Measurements from ENCODE around the gene KLK11. TPM values are rescaled to one million over a fixed set of nuclear protein-coding genes. Genes with fewer than 3 reads are reported as not detected.
"Not testable (repeated sequence)": the region's sequence is repeated elsewhere in the genome, so short reads cannot be mapped to it uniquely, and the experiment has no call there.

KLK11 gene
- total RNA-seq, 1 experiment from 2014 or later = not detected

DNA sequence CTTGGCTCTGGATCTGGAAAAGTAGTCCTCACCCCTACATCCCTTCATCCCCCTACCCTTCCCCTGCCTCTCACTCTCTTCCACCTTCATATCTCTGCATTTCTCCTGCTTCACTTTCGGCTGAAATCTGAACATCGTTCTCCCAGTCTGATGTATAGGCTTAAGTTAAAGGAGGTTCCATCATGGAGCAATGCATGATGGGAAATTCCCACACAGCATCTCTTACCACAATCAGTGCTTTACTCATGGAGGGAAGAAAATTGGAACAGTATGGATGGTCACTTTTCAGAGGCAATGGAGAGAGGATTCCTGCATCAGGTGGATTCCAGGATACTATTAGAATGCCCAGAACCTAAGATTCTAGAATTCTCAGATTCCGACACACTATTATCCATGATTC is 18.9 kb downstream of the KLK11 start:
- no peak for DNase-seq (ENCODE audit: low read depth in 1 of 2, low spot score in 2 of 2)
- Histone ChIP-seq H3K27ac (no peak overlapping the region), H3K4me3 (no peak overlapping the region), H3K36me3 (no peaks in the 10 kb centered on the region), H3K9me3 (replicated peaks) (no peaks in the 10 kb centered on the region), H3K4me1 (replicated peaks) (no peaks in the 10 kb centered on the region), H3K27me3 (replicated peaks) (peaks cover 9% of the 10 kb centered on the region; the same call in 1 of the 2 replicates)

DNA sequence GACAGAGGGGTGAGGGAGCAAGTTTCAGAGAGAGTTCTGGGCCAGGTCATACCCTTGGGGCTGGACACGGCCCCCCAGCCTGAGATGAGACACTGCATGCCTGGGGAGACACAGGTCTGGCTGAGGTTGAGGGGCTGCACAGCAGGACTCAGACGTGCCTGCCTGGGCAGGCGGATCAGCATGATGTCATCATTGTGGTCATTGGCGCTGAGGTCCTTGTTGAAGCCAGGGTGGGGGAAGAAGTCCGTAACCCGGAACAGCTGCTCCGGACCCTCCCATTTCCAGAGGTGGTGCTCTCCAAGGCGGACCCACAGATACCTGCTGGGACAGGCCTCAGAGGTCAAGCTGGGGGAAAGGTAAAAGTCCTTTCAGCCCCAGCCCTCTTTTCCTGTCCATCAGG is 20.0 kb downstream of the KLK11 start:
- Histone ChIP-seq H3K27me3 (replicated peaks) (peaks cover 9% of the 10 kb centered on the region; the same call in 1 of the 2 replicates), H3K9me3 (replicated peaks) (no peaks in the 10 kb centered on the region), H3K4me1 (replicated peaks) (no peaks in the 10 kb centered on the region), H3K27ac (no peak overlapping the region), H3K4me3 (no peak overlapping the region), H3K36me3 (no peaks in the 10 kb centered on the region)
- no peak for DNase-seq (ENCODE audit: low read depth in 1 of 2, low spot score in 2 of 2)

DNA sequence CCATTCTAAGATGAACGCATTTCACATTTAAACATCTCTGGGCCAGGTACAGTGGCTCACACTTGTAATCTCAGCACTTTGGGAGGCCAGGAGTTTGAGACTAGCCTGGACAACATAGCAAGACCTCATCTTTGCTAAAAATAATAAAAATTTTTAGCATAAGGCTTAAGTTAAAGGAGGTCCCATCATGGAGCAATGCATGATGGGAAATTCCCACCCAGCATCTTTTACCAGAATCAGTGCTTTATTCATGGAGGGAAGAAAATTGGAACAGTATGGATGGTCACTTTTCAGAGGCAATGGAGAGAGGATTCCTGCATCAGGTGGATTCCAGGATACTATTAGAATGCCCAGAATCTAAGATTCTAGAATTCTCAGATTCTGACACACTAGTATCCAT is 21.2 kb downstream of the KLK11 start:
- no peaks in the 10 kb centered on the region for H3K9me3 ChIP-seq (replicated peaks)
- H3K36me3 ChIP-seq = no peaks in the 10 kb centered on the region
- H3K4me3 ChIP-seq = no peak overlapping the region
- no peak overlapping the region for H3K27ac ChIP-seq
- H3K4me1 ChIP-seq (replicated peaks) = no peaks in the 10 kb centered on the region
- H3K27me3 ChIP-seq (replicated peaks) = peaks cover 9% of the 10 kb centered on the region; the same call in 1 of the 2 replicates
- DNase-seq (ENCODE audit: low read depth in 1 of 2, low spot score in 2 of 2) = no peak

DNA sequence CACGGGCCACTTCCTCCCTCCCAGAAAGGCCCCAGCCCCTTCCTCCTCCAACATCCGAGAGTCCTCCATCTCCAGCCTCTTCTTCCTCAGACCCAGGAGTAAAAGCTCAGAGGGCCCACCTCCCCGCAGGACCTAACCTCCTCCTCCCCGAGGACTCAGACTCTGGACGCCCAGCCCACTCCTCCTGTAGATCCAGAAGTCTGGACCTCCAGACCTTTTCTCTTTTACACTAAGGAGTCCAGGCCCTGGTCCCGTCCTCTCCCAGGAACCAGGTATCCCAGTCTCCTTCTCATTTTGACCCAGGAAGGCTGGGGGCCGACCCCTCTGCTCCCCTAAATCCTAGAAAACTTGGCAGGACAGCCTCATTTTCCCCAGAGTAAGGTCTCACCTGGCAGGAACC is 23.1 kb downstream of the KLK11 start:
- H3K36me3 ChIP-seq = no peaks in the 10 kb centered on the region
- no peaks in the 10 kb centered on the region for H3K9me3 ChIP-seq (replicated peaks)
- no peak overlapping the region for H3K4me3 ChIP-seq
- H3K27me3 ChIP-seq (replicated peaks) = peaks cover 1% of the 10 kb centered on the region; the same call in 1 of the 2 replicates
- no peaks in the 10 kb centered on the region for H3K4me1 ChIP-seq (replicated peaks)
- no peak overlapping the region for H3K27ac ChIP-seq
- no peak for DNase-seq (ENCODE audit: low read depth in 1 of 2, low spot score in 2 of 2)

DNA sequence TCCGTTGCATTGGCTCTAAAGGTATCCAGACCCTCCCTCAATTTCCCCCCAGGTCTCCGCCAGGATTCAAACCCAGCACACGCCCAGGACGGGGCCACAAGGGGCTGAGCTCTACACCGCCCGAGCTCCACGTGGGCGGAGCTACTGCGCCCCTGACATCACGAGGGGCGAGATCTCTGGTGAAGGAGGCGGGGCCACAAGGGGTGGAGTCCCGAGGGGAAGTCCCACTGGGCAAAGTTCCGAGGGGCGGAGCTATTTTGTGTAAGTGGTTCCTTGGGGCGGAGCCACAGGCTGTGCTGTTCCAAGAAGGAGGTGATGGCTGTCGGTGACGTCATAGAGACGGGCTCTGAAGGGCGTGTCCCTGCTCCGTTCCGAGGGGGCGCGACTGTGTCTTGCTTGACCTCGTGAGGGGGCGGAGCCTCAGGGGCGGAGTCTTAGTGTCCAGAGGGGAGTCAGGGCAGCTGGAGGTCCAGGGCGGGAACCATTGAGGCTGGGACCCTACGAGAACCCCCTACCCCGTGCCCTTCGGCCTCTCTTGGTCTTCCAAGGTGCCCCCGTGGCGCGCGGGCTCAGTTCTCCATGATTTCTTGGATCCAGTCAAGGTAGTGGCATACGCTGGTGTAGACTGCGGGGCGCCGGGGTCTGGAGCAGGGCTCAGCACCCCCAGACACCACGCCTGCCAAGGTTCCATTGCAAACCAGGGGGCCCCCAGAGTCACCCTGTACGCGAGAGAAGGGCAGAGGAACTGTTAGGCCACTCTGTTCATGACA is 23.7 kb downstream of the KLK11 start:
- Histone ChIP-seq H3K36me3 (no peaks in the 10 kb centered on the region), H3K27me3 (replicated peaks) (0 out of 2 replicates have a peak, but pooled peaks cover 4% of the 10 kb centered on the region), H3K27ac (no peak overlapping the region), H3K4me1 (replicated peaks) (no peaks in the 10 kb centered on the region), H3K9me3 (replicated peaks) (no peaks in the 10 kb centered on the region), H3K4me3 (no peak overlapping the region)
- no peak for DNase-seq (ENCODE audit: low read depth in 1 of 2, low spot score in 2 of 2)

DNA sequence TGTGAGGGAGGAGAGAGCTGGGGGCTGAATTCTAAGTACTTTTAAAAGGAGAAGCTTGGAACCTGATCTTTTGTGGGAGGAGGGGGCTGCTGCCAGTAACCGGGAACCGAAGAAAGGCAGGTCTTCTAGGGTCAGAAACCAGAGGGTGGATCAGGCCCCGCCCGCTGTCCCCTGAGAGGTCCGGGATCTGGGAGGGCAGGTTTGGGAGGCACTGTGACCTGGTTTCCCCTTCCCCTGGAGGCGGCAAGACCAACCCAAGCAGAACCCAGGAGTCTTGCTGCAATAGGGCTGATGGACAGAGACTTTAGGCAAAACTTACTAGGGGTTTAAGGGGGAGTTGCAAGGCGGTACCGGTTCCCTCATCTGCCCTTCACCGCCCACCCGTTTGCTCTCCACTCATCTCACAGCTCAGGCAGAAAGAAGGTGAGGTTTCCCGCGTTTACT is 24.3 kb downstream of the KLK11 start:
- H3K27me3 ChIP-seq (replicated peaks) = 0 out of 2 replicates have a peak, but pooled peaks cover 4% of the 10 kb centered on the region

DNA sequence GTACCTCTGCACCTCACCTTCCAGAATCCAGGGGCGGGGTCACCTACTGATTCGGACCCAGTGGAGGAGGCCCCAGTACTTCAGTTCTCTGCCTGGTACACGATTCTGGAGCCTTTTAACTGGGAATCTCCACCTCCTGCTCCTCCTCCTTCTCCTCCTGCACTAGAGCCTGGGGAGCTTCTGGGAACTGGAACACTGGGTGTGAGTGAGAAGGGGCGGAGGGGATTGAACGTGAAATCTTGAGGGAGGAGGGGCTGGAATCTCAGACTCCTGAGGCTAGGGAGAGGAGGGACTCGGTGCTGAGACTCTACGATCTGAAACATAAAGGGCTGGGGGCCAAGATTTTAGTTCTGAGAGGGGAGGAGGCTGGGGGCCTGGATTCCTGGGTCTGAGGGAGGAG is 24.9 kb downstream of the KLK11 start, which contains the start of gene KLK8:
TSS of gene KLK8 (minus strand) at position 90 of the 400 bp plus-strand sequence. CDS start 437 bp downstream, outside the sequence.
- DNase-seq (ENCODE audit: low read depth in 1 of 2, low spot score in 2 of 2) = no peak
- no peak within 1 kb of the TSS for H3K4me3 ChIP-seq
- H3K27me3 ChIP-seq (replicated peaks) = 0 out of 2 replicates have a peak, but pooled peaks cover 4% of the 10 kb centered on the region

More for the DNA sequence above, 24.3 kb downstream of the KLK11 start:
- H3K36me3 ChIP-seq = no peaks in the 10 kb centered on the region
- H3K4me3 ChIP-seq = no peak overlapping the region
- no peak for DNase-seq (ENCODE audit: low read depth in 1 of 2, low spot score in 2 of 2)
- no peaks in the 10 kb centered on the region for H3K4me1 ChIP-seq (replicated peaks)
- no peaks in the 10 kb centered on the region for H3K9me3 ChIP-seq (replicated peaks)
- no peak overlapping the region for H3K27ac ChIP-seq

DNA sequence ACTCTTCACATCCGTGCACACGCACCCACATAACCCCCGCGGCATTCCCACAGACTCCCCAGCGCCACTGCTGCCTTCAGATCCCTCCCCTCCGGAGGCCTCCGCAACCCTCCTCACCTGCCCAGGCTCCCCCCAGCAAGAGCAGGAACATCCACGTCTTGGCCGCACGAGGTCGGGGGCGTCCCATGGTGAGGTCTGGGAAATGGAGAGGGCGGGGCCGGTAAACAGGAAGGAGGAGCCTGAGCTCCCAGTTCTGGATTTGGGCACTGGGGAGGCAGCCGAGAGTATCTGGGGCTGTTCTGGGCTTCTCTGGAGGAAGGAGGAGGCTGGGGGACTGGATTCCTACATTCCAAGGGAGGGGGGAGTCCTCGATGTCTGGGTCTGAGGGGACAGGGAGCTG is 25.4 kb downstream of the KLK11 start:
- Histone ChIP-seq H3K27me3 (replicated peaks) (0 out of 2 replicates have a peak, but pooled peaks cover 4% of the 10 kb centered on the region), H3K4me1 (replicated peaks) (no peaks in the 10 kb centered on the region), H3K36me3 (no peaks in the 10 kb centered on the region), H3K9me3 (replicated peaks) (no peaks in the 10 kb centered on the region), H3K27ac (no peak overlapping the region), H3K4me3 (no peak overlapping the region)
- DNase-seq (ENCODE audit: low read depth in 1 of 2, low spot score in 2 of 2) = no peak

More for the DNA sequence above, 24.9 kb downstream of the KLK11 start, which contains the start of gene KLK8:
- no peak within 1 kb of the TSS for H3K27ac ChIP-seq
- no peaks in the 10 kb centered on the region for H3K4me1 ChIP-seq (replicated peaks)
- no peaks in the 10 kb centered on the region for H3K9me3 ChIP-seq (replicated peaks)
- no peaks in the 10 kb centered on the region for H3K36me3 ChIP-seq

DNA sequence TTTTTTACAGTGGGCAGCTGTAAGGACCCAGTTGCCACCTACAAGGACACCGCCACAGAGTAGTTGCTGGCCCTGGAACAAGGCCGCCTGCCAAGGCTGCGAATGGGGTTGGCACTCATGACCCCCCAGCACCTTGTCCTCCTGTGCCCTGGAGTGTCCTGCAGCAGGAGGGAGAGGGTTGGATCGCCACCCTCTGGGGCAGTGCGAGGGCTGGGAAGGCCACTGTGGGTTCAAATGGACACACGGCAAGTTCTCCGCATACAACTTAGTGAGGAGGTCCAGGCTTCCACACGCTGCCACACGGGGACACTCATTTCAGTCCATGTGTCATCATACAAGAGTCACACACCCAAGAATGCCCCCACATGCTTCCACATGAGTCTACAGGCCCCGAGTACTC is 26.0 kb downstream of the KLK11 start:
- DNase-seq (ENCODE audit: low read depth in 1 of 2, low spot score in 2 of 2) = no peak
- Histone ChIP-seq H3K36me3 (no peaks in the 10 kb centered on the region), H3K9me3 (replicated peaks) (no peaks in the 10 kb centered on the region), H3K4me1 (replicated peaks) (no peaks in the 10 kb centered on the region), H3K4me3 (no peak overlapping the region), H3K27ac (no peak overlapping the region), H3K27me3 (replicated peaks) (0 out of 2 replicates have a peak, but pooled peaks cover 4% of the 10 kb centered on the region)

DNA sequence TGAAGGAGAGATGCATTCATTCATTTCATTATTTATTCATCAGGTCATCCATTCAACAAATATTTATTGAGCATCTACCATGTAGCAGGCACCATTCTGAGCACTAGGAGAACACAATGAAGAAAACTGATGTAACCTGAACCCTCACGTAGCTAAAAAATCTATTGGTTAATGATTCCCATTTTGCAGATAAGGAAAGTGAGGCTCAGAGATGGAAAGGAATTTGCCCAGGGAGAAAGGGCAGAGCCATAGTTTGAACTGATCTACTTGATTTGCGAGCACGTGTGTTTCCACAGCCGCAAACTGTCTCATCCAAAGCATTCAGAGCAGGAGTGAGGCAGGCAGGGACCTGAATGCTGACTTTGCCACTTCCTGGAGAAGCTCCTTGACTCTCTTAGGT is 27.7 kb downstream of the KLK11 start:
- H3K27ac ChIP-seq = no peak overlapping the region
- H3K4me3 ChIP-seq = no peak overlapping the region
- no peaks in the 10 kb centered on the region for H3K4me1 ChIP-seq (replicated peaks)
- no peaks in the 10 kb centered on the region for H3K36me3 ChIP-seq
- DNase-seq (ENCODE audit: low read depth in 1 of 2, low spot score in 2 of 2) = no peak
- no peaks in the 10 kb centered on the region for H3K9me3 ChIP-seq (replicated peaks)
- H3K27me3 ChIP-seq (replicated peaks) = 0 out of 2 replicates have a peak, but pooled peaks cover 4% of the 10 kb centered on the region

DNA sequence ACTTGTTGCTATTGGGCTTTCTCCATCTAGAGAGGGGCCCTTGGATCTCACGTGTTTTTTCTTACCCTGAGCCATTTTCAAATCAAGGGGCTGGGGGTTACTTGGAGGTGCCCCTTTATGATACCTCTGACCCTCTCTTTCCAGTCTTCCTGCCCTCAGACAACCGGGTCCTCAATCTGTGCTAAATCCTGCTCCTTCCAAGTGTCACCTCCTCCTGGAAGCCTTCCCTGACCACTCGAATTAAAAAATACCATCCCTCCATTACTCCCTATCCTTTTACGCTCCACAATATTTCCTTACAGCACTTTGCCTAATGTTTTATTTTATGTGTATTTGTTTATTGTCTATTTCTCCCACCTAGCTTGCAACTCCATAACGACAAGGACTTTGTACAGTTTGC is 28.4 kb downstream of the KLK11 start:
- no peak overlapping the region for H3K27ac ChIP-seq
- DNase-seq (ENCODE audit: low read depth in 1 of 2, low spot score in 2 of 2) = no peak

DNA sequence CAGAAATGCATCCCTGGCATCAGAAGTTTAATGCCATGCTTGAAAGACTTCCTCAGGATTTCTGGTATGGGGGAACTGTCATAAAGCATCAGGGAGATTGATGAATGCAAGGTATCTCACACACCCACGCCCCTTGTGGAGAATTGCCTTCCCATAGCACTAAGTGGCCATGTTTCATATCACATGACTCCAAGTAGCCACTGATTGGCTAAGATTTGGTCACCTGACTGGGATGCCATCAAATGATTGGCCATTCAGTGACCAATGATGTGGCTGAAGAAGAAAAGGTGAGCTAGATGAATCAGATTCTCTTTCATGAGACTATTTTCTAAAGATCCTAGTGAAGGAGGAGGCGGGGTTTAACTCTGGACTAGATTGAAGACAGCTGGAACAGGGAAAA is 32.3 kb downstream of the KLK11 start:
- no peak for DNase-seq (ENCODE audit: low read depth in 1 of 2, low spot score in 2 of 2)
- Histone ChIP-seq H3K4me1 (replicated peaks) (no peaks in the 10 kb centered on the region), H3K27ac (no peak overlapping the region), H3K36me3 (no peaks in the 10 kb centered on the region), H3K27me3 (replicated peaks) (0 out of 2 replicates have a peak, but pooled peaks cover 4% of the 10 kb centered on the region), H3K9me3 (replicated peaks) (no peaks in the 10 kb centered on the region), H3K4me3 (no peak overlapping the region)

More for the DNA sequence above, 28.4 kb downstream of the KLK11 start:
- H3K4me3 ChIP-seq = no peak overlapping the region
- H3K27me3 ChIP-seq (replicated peaks) = 0 out of 2 replicates have a peak, but pooled peaks cover 4% of the 10 kb centered on the region
- no peaks in the 10 kb centered on the region for H3K36me3 ChIP-seq
- H3K4me1 ChIP-seq (replicated peaks) = no peaks in the 10 kb centered on the region
- H3K9me3 ChIP-seq (replicated peaks) = no peaks in the 10 kb centered on the region

DNA sequence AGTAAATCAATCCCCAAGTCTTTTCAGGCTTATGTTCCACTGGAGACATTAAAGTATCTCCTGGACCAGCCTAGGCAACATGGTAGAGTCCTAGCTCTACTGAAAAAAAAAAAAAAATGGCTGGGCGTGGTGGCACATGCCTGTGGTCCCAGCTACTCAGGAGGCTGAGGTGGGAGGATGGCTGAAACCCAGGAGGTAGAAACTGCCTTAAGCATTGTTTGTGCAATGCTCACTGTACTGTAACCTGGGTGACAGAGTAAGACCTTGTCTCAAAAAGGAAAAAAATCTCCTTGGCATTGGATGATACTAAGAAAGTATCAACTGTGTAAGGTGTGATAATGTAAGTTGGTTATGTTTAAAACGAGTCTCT is 33.8 kb downstream of the KLK11 start:
- DNase-seq (ENCODE audit: low read depth in 1 of 2, low spot score in 2 of 2) = no peak
- H3K27me3 ChIP-seq (replicated peaks) = no peaks in the 10 kb centered on the region
- H3K9me3 ChIP-seq (replicated peaks) = no peaks in the 10 kb centered on the region
- no peaks in the 10 kb centered on the region for H3K36me3 ChIP-seq
- H3K4me3 ChIP-seq = no peak overlapping the region
- H3K4me1 ChIP-seq (replicated peaks) = no peaks in the 10 kb centered on the region
- H3K27ac ChIP-seq = no peak overlapping the region

DNA sequence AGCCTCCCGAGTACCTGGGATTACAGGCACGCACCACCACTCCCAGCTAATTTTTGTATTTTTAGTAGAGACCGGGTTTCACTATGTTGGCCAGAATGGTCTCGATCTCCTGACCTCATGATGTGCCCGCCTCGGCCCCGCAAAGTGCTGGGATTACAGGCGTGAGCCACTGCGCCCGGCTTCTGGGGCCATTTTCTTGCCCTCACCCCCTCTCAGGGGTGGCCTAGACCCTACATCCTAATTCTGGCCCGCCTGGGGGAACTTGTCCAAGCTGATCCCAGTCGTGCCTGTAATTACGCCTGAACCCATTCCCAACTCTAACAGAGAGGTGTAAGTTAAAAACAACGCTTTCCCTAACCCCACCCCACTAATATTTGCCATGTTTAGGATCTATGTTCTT is 42.0 kb downstream of the KLK11 start:
- H3K27ac ChIP-seq; H3K4me3 ChIP-seq; DNase-seq (ENCODE audit: low read depth in 1 of 2, low spot score in 2 of 2); H3K4me1 ChIP-seq (replicated peaks); H3K36me3 ChIP-seq; H3K9me3 ChIP-seq (replicated peaks); H3K27me3 ChIP-seq (replicated peaks): not testable (repeated sequence)
